Measurements from ENCODE around the gene URI1.

The URI1 gene

DNA sequence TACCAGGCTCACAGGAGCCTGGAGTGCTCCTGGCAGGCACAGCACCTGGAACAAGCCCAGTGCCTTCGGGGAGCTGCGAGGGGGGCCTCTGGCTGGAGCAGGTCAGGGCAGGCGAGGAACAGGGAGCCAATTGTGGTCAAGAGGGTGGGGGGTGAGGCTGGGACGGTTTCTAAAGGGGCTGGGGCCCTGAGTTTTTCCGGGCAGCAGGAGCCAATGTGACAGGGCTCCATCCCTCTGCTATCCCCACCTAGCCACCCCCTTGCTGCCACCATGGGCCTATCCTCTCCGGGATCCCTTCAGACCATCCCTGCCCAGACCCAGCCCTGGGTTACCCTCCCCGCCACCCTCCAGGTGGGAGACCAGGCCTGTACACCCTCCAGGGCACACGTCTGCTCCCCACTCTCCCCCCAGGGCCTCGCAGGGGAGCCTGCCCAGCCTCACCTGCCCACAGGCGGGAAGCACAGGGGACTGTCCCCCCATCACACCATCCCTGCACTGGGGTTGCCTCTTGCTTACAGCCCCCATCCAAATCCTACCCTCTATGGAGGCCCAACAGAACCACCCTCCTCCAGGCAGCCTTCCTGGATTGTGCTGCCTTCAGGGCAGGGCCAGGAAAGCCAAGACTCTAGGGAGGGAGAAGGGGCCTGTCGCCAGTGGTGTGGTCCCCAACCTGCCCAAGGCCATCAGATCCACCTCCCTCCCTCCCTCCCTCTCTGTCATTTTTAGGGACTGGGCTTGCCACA, 121.0 kb downstream of the URI1 start:
- DNase-seq (ENCODE audit: low read depth), result no peak
- no peak overlapping the region for H3K4me3 ChIP-seq (ENCODE audit: low read length)
- TF ChIP-seq, protein P1, sequence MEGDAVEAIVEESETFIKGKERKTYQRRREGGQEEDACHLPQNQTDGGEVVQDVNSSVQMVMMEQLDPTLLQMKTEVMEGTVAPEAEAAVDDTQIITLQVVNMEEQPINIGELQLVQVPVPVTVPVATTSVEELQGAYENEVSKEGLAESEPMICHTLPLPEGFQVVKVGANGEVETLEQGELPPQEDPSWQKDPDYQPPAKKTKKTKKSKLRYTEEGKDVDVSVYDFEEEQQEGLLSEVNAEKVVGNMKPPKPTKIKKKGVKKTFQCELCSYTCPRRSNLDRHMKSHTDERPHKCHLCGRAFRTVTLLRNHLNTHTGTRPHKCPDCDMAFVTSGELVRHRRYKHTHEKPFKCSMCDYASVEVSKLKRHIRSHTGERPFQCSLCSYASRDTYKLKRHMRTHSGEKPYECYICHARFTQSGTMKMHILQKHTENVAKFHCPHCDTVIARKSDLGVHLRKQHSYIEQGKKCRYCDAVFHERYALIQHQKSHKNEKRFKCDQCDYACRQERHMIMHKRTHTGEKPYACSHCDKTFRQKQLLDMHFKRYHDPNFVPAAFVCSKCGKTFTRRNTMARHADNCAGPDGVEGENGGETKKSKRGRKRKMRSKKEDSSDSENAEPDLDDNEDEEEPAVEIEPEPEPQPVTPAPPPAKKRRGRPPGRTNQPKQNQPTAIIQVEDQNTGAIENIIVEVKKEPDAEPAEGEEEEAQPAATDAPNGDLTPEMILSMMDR (conservative IDR thresholded peaks at IDR 0.05; ENCODE audit: low read depth, low read length), result no peak

DNA sequence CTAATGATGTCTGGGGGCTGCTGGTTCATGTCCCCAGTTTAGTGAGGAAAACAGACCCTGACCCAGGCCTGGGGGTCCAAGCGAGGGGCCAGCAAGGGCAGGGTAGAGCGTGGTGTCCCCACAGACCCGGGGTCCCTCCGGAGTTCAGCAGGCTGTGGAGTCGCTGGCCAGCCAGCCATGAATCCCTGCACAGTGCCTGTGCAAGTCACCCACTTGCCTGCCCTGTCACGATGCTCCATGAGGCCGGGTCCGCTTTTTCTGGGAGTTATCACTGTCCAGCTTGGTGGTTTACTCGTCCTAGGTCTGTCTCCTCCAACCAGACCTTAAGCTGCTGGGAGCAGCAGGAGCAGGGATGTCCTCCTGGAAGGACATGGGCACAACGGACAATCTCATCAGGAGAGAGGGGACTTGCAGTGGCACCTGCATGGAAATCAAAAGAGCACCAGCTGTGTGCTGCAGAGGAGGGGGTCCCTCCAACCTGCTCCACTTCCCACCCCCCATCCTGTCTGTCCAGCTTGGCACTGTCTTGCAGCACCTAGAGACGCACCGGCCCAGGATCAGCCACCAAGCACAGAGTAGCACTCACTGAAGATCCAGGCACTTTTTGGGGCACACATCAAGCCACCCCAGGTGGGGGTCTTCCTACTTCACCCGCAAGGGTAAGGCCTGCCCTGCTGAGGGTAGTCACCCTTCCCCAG, 121.8 kb downstream of the URI1 start:
- no peak overlapping the region for H3K4me3 ChIP-seq (ENCODE audit: low read length)
- DNase-seq (ENCODE audit: low read depth), result no peak
- TF ChIP-seq, protein P1 (conservative IDR thresholded peaks at IDR 0.05; ENCODE audit: low read depth, low read length), result no peak

DNA sequence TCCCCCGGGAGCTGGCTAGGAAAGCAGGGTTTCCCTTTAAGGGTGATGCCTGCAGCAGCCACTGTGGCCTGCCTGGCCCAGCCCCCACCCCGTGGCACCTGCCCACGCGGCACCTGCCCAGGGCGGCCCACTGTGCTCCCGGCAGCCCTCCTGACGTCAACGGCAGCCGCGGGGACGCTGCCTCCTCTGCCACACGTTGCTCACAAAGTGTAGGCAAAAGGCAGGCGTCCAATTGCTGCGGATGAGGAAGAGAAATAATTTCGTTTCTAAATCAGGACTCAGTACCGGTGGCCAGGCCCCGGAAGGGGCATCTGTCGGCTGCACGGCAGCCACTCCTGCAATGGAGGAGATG, 122.3 kb downstream of the URI1 start:
- DNase-seq (ENCODE audit: low read depth), result no peak
- TF ChIP-seq, protein P1 (conservative IDR thresholded peaks at IDR 0.05; ENCODE audit: low read depth, low read length), result no peak
- no peak overlapping the region for H3K4me3 ChIP-seq (ENCODE audit: low read length)

DNA sequence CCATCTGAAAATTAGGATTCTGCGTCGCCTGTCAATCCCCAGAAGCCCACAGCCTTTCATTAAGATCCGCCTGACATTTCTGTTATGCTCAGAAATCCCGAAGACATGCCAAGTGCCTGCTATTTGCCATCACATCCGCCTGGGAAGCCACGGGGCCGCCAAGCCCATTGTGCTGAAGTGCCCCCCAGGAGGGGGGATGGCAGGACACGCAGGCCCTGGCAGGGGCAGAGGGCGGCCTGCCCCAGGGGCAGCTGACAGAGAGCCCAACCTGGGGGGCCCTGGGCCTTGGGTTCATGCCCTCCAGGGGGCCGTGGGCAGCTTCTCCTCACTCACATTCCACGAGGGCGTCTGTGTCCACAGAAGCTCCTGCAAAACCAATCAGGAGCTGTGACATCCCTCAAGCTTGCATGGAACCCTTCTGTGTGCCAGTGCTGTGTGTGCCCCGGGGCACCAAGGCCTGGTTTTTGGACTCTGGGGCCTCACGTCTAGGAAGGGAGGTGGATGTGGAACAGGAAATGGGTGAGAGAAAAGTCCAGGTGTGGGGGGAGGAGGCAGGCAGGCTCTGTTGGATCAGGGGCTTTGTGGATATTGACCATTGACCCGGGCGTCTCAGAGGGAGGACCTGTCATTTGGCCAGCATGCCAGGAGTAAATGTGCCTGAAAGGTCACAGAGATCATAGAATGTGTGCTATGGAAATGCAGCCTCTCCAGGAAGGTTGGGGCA, 122.9 kb downstream of the URI1 start:
- DNase-seq (ENCODE audit: low read depth), result no peak
- TF ChIP-seq, protein P1 (conservative IDR thresholded peaks at IDR 0.05; ENCODE audit: low read depth, low read length), result no peak
- no peak overlapping the region for H3K4me3 ChIP-seq (ENCODE audit: low read length)

DNA sequence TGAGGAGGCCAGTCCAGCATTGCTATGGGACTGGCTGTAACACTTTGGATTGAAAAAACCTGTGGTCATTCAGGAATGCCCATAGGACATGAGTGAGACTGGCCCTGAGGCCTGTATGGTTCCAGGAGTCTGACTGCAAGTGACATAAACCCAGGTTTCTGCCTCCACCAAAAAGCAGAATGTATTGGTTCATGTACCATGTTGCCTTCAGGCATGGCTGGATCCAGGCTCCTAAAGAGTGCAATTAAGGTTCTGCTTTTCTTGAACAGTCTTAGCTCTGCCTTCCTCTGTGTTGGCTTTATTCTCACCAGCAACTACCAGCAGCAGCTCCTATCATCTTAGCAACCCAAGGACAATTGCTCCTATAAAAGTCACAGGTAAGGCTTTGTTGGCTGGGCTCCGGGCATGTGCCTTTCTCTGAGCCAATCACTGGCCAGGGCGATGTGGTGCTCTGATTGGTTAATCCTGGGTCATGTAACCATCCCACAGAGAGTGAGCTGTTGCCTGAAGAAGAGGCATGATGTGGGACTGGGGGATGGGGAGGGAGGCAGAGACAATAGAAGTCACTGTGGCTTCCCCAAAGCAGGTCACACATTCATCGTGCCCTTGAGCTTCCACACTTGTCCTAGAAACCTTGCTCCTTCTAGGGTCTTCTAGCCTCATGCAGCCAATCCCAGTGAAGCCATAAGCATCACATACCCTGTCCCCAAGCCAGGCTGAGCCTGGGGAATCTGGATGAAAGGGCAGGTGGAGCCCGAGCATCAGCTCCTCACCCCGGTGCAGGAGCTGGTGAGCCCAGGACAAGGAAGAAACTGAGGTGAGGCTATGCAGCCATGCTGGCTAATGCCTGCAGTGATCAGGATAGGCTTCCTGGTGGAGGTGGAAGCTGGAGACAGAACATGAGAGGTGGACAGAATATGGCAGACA, 123.9 kb downstream of the URI1 start:
- TF ChIP-seq, protein P1 (conservative IDR thresholded peaks at IDR 0.05; ENCODE audit: low read depth, low read length), result no peak
- H3K4me3 ChIP-seq (ENCODE audit: low read length), result no peak overlapping the region
- DNase-seq (ENCODE audit: low read depth), result no peak

Measured in retinal pigment epithelial cell (primary cell).